VCaP (cell line): ENCODE data around the gene CASS4.

Experiments
- H3K27ac ChIP-seq: fragments of 450-650 bp; 2 replicates; pipeline ENCODE4 v1.5.1; 2017
- CTCF ChIP-seq: fragments of 450-650 bp; conservative IDR thresholded peaks from 2 replicates; pipeline ENCODE4 v1.5.1; 2017; ENCODE audit warnings: mild to moderate bottlenecking, moderate library complexity

CASS4 gene

DNA sequence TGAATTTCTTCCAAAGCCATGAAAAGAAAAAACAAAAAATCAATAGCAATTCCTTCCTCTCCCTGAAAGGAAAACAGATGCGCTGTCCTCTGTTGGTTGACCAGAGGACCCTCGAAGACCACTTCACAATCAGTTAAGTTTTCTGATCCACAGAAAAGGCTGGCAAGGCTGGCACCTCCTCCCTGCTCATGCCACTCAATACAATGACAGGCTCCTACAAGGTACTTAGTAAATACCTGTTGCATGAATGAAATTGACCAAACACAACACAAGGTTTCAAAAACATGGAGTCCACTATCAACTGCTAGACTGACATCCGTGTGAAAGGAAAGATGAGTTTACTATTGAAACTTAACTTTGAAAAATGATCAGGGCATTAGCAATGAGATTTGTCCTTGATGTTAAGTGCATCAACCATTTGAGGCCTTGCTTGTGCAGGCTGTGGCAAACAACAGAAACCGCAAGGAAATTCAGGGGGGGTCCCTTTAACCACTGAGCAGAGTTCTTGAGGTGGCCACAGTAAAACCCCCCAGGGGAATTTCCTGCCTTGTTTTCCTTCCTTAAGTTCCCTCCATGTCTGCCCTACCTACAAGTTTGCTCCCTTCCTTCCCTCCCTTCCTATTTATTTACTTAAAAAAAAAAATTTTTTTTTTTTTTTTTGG, 28.4 kb downstream of the CASS4 start:
- no peak for TF ChIP-seq CTCF
- H3K27ac ChIP-seq = no peak overlapping the region

GRCh38 chr20:56442389-56443365, 30.6 kb downstream of the CASS4 start:
- no peak overlapping the region for H3K27ac ChIP-seq
- no peak for TF ChIP-seq CTCF

DNA sequence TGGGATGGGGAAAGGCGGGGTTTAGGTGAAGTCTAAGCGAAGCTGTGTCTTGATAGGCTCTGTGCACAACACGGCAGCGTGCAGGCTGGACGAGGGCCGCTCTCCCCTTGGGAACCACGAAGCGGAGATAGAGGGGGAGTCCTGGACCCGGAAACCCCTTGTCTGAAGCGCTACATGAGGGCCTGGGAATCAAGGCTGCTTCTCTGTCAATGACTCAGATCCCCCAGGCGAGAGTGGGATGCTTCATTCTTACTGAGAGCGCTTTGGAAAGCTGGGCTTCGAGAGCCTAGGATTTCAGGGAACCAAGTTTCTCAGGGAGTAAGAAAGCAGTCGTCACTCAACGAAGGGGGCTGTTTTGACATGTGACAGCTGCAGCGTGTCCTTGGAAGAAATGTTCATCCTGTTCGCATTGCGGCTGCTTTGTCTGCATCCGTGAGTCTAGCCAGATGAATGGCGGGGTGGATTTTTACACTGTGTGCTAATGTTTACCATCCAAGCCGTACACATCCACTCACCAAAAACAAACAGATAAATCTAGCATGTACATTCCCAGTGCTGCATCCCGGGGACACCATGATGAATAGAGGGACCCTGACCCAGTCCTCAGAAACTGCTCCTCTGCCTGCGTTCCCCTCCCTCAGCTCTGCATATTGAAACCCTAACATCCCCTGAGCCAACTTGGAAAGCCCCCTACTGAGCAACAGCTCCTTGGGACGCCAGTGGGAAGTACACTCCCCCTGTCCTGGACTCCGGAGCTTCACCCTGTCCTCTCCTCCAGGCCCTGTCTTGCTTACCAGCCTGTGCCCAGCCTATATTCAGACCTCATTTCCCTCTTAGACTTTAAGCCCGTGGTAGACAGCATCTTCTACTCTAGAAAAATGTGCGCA, 31.8 kb downstream of the CASS4 start:
- H3K27ac ChIP-seq = no peak overlapping the region

DNA sequence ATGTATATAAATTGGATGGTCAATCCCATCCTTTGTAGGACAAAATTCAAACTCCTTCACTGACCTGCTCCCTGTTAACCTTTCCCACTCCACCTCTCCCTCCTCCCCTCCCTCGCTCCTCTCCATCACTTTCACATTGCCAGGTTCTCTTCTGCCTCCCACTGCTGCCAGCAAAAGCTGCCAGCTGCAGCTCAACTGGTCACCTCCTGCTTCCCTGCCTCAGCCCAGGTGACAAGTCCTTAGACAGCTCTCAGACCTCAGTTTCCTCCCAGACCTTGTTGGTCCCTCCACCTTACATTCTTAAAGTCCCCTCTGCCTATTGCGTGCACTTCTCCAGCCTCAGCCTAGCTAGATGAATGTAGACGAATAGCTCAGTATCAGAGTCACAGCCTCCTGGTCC, 33.1 kb downstream of the CASS4 start:
- TF ChIP-seq CTCF = no peak

More for the DNA sequence above, 31.8 kb downstream of the CASS4 start:
- no peak for TF ChIP-seq CTCF

DNA sequence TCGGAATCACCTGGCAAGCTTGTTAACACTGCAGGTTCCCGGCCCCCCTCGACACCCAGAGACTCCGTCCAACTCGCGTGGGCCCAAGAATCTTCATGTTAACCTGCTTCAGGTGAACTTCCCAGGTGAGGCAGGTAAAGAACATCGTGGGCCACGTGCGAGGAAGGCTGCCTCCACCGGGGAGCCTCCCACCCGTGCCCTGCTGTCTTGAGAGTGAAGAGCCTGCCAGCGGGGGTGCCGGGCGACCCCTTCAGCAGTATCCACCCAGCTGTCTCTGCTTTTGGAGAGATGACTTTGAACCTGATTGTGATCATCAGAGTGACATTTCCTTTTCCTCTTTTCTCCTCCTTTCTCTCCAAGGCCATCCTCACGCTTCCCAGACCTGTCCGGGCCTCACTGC, 33.5 kb downstream of the CASS4 start:
- H3K27ac ChIP-seq = no peak overlapping the region
- TF ChIP-seq CTCF = no peak

More for the DNA sequence above, 33.1 kb downstream of the CASS4 start:
- H3K27ac ChIP-seq = no peak overlapping the region

GRCh38 chr20:56447227-56447626, 35.2 kb downstream of the CASS4 start:
- no peak for TF ChIP-seq CTCF
- no peak overlapping the region for H3K27ac ChIP-seq
